DND-41 (cell line): ENCODE results near the gene LUZP1.

ENCODE experiments used
- ATAC-seq: fragments of 200-7000 bp; cut with Tn5 transposase; 3 replicates; pipeline ENCODE4 v1.9.1; 2021; ENCODE audit warnings: low read depth; ENCODE audit not compliant: insufficient read depth
- DNase-seq: peaks from one replicate; pipeline ENCODE4 v3.0.0-alpha.2; 2020
- H2AFZ ChIP-seq: 2 replicates; pipeline ENCODE4 v1.6.0; 2012; ENCODE audit warnings: low read depth, low read length
- H3K27ac ChIP-seq: 2 replicates; pipeline ENCODE4 v1.5.1; 2012; ENCODE audit warnings: low read length, inconsistent platforms
- H3K27me3 ChIP-seq: fragments of 200-600 bp; sonication (generic); 2 replicates; pipeline ENCODE4 v1.6.0; 2012; ENCODE audit warnings: low read length, mild to moderate bottlenecking, inconsistent platforms; ENCODE audit not compliant: insufficient read depth, poor library complexity
- H3K36me3 ChIP-seq: 2 replicates; pipeline ENCODE4 v1.5.1; 2012; ENCODE audit warnings: low read length, inconsistent platforms; ENCODE audit not compliant: insufficient read depth
- H3K4me1 ChIP-seq: 2 replicates; pipeline ENCODE4 v1.5.1; 2012; ENCODE audit warnings: mild to moderate bottlenecking, low read length; ENCODE audit not compliant: insufficient read depth
- H3K4me2 ChIP-seq: 2 replicates; pipeline ENCODE4 v1.6.0; 2012; ENCODE audit warnings: mild to moderate bottlenecking, moderate library complexity, low read length, inconsistent platforms; ENCODE audit not compliant: insufficient read depth
- H3K4me3 ChIP-seq, 2 experiments: fragments of 200-600 bp in 1 of 2; shearing (Covaris generic) in 1 of 2; 2 replicates each; pipeline ENCODE4 v1.5.1; 2012 to 2016; ENCODE audit warnings: inconsistent platforms in 2 of 2, low read length in 2 of 2, mild to moderate bottlenecking in 2 of 2, low read depth in 1 of 2, moderate library complexity in 1 of 2
- H3K79me2 ChIP-seq: 2 replicates; pipeline ENCODE4 v1.6.0; 2012; ENCODE audit warnings: low read length, inconsistent platforms; ENCODE audit not compliant: insufficient read depth
- H3K9ac ChIP-seq: 2 replicates; pipeline ENCODE4 v1.6.0; 2012; ENCODE audit warnings: low read depth, mild to moderate bottlenecking, inconsistent platforms, low read length, moderate library complexity
- H3K9me3 ChIP-seq: 2 replicates; pipeline ENCODE4 v1.5.1; 2012; ENCODE audit warnings: low read length, moderate library complexity, mild to moderate bottlenecking, inconsistent platforms; ENCODE audit not compliant: insufficient read depth, severe bottlenecking
- H4K20me1 ChIP-seq: 2 replicates; pipeline ENCODE4 v1.6.0; 2012; ENCODE audit warnings: low read length; ENCODE audit not compliant: insufficient read depth
- CTCF ChIP-seq: IDR thresholded peaks from 2 replicates; pipeline ENCODE4 v1.5.1; 2012; ENCODE audit warnings: borderline replicate concordance, low read length, moderate library complexity, mild to moderate bottlenecking; ENCODE audit not compliant: poor library complexity, severe bottlenecking; ENCODE audit errors: extremely low read depth
- EZH2 ChIP-seq: IDR thresholded peaks from 3 replicates; pipeline ENCODE4 v1.6.1; 2012; ENCODE audit warnings: borderline replicate concordance, low read depth, mild to moderate bottlenecking, moderate library complexity, low read length, inconsistent platforms; ENCODE audit not compliant: severe bottlenecking

Gene LUZP1

GRCh38 chr1:23211955-23212354, 43.3 kb upstream of the LUZP1 start:
- H3K4me2 ChIP-seq: no peak overlapping the region
- no peak for ATAC-seq
- TF ChIP-seq EZH2 (no peak), CTCF (no peak)
- H2AFZ ChIP-seq: no peak overlapping the region
- H3K4me1 ChIP-seq: no peaks in the 10 kb centered on the region
- H3K9me3 ChIP-seq: no peaks in the 10 kb centered on the region
- H3K27ac ChIP-seq: no peak overlapping the region
- no peak overlapping the region for H3K4me3 ChIP-seq
- no peak overlapping the region for H3K9ac ChIP-seq
- H3K36me3 ChIP-seq: no peaks in the 10 kb centered on the region
- DNase-seq: no peak
- peaks cover 32% of the 10 kb centered on the region for H3K27me3 ChIP-seq
- no peaks in the 10 kb centered on the region for H3K79me2 ChIP-seq
- H4K20me1 ChIP-seq: no peaks in the 10 kb centered on the region

- no peak overlapping the region for H3K4me2 ChIP-seq
- DNase-seq: no peak
Observed at GRCh38 chr1:23210963-23211362, 42.3 kb upstream of the LUZP1 start.

GRCh38 chr1:23210351-23210785, 41.7 kb upstream of the LUZP1 start:
- ATAC-seq (no peak), DNase-seq (no peak)

More at GRCh38 chr1:23210963-23211362, 42.3 kb upstream of the LUZP1 start:
- Histone ChIP-seq H2AFZ (no peak overlapping the region), H3K27me3 (peaks cover 22% of the 10 kb centered on the region), H3K4me3 (no peak overlapping the region), H3K4me1 (no peaks in the 10 kb centered on the region), H3K9me3 (no peaks in the 10 kb centered on the region), H3K9ac (no peak overlapping the region), H3K79me2 (no peaks in the 10 kb centered on the region), H3K36me3 (no peaks in the 10 kb centered on the region), H4K20me1 (no peaks in the 10 kb centered on the region), H3K27ac (no peak overlapping the region)
- TF ChIP-seq CTCF: no peak
- TF ChIP-seq EZH2: no peak
- ATAC-seq: no peak

More at GRCh38 chr1:23210351-23210785, 41.7 kb upstream of the LUZP1 start:
- no peaks in the 10 kb centered on the region for H3K79me2 ChIP-seq
- TF ChIP-seq CTCF (peak; percentile 15), EZH2 (no peak)
- peaks cover 18% of the 10 kb centered on the region for H3K27me3 ChIP-seq
- no peaks in the 10 kb centered on the region for H3K9me3 ChIP-seq
- no peak overlapping the region for H2AFZ ChIP-seq
- no peaks in the 10 kb centered on the region for H3K36me3 ChIP-seq
- no peaks in the 10 kb centered on the region for H3K4me1 ChIP-seq
- no peak overlapping the region for H3K4me3 ChIP-seq
- H3K4me2 ChIP-seq: no peak overlapping the region
- no peak overlapping the region for H3K9ac ChIP-seq
- no peaks in the 10 kb centered on the region for H4K20me1 ChIP-seq
- no peak overlapping the region for H3K27ac ChIP-seq
